Embryonic facial prominence (tissue), 1 donor: ENCODE data around the gene CX3CL1.

Experiments used
- DNase-seq: peaks from one replicate; pipeline ENCODE4 v3.0.0-alpha.2; 2016; ENCODE audit errors: extremely low spot score

Gene CX3CL1

DNA sequence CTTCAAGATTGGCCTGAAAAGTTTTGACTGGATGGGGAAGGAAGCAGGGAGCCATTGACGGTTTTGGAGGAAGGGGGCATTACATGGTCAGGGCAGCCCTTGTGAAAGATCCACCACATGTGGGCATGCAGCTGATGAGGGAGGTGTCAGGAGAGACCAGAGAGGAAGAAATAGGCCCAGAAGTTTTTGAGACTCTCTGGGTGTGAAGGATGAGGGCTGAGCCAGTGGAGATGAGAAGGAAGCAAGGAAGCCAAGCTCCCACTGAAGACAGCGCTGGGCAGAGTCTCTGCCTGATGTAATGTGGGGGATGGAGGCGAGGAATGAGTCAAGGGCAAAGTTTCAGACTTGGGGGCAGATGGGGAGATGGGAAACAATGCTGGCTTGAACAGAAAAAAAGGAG, 32.8 kb downstream of the CX3CL1 start:
- DNase-seq: no peak

DNA sequence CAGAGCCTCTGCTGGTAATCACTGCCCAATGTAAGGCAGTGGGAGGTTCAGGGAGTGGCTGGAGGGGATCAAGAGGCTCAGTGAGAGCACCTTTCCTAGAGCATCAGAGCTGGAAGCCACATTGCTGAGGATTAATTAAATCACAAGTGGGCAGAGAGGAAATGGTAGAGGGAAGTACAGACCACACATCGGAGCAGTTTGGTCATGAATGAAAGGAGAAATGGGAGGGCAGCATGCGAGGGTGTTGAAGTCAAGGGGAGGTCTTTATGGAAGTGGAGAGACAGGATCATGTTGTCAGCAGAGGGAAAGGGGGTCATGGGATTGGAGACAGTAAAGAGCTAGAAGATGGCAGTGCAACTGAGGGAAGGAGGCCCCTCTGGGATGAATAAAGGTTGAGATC, 34.6 kb downstream of the CX3CL1 start:
- DNase-seq: no peak

DNA sequence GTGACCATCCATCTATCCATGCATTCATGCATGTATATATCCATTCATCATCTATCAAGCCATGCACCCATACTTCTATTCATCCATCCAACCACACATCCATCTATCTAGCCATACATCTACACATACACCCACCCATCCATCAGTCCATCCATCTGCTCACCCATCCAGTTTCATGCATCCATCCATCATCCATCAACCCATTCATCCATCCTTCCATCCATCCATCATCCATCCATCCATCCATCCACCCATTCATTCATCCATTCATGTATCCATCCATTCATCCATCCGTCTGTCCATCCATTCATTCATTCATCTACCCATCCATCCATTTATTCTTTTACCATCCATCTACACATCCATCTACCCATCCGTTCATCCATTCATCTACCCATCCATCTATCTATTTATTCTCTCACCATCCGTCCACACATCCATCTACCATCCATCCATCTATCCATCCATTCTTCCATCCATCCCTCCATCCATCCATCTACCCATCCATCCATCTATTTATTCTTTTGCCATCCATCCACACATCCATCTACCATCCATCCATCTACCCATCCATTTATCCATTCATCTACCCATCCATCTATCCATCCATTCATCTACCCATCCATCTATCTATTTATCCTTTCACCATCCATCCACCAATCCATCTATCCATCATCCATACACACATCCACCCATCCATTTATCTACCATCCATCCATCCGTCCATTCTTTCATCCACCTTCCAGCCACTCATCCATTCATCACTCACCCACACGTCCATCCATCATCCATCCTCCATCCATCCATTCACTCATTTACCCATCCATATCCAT, 35.4 kb downstream of the CX3CL1 start:
- no peak for DNase-seq

DNA sequence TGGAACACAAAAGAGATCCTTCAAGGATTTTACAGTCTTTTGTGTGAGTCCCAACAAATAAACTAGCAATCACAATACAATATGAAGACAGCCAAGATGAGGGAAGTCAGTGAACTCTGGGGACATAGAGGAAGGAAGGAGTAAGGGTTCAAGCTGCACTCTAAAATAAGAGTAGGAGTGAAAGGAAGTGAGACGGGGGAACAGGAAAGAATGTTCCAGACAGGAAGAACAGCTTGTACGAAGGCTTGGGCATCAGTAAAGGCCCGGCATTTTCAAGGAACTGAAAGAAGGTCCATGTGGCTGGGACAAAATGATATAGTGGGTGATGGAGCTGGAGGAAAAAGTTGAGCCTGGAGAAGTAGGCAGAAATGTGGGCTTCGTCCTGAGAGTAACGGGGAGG, 36.8 kb downstream of the CX3CL1 start:
- DNase-seq: no peak

DNA sequence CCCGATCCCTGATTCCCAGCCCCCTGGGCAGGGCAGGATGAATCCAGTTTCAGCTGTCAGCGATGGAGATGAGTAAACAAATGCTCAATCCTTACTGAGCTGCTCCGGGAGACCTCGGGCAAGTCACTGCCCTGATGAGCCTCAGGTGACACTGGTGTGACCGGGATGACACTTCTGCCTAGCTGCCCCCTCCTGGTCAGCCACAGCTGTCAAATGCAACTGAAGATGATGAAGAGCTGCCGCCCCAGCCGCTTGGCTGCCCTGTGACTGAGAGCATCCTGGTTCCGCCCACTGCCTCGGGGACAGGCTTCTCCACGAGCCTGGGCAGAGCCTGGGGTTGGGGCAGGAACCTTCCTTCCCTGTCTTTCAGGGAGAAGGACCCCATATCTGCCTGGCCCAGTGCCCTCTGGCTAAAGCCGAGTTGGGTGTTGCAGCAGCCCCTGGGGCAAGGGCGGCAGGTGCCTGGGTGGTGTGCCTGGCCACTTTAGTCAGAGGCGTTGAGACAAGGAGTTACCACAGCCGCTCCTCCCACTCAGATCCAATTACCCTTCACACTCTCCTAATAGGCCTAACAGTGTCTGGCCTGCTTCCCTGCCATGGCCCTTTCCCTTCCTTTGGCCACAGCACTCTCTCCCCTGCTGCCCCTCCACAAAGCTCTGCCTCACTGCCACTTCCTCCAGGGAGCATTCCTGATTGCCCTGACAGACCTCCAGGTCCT, 37.7 kb downstream of the CX3CL1 start:
- DNase-seq: no peak

DNA sequence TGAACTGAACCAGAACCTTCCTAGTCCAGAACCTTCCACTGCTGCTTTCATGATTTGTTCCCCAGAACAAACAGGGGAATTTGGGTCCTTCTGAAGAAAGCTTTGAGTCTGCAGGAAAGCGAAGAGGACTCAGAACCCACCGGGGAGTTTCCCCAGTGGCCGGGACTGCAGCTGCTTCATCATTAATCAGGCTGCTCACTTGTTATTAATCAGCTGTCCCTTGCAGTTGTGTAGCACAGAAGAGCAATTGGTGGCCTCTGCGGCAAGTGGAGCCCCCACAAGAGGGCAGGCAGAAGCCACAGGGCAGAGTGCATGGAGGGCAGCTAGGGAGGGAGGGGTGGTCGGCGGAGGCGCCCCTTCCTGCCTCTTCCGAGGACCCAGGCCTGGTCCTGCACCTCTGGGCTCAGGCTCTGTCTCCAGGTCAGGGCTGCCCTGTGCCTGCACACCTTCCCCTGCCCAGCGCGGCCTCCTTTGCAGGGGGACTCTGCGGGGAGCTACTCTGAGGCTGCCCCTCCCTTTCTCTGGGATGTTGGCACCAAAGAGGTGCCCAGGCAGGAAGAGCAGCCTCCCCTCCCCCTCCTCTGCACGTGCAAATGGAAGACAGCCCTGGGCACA, 39.2 kb downstream of the CX3CL1 start:
- no peak for DNase-seq

DNA sequence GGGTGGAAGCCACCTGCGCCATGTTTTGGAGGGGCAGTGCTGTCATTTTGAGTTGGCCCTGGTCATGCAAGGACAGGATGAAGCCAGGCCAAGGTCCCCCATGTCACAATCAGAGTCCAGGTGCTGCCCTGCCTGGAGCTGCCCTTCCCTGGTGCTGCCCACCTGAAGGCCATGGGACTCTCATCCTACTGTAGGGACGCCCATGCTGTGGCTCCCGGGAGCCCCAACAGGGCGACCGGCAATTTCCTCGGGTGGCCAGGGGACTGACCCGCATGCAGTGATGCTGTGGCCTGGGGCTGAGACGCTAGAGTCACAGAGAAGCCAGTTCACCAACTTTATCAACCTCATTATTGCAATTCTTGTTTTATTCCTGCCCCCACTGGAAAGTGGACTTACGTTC, 40.3 kb downstream of the CX3CL1 start:
- DNase-seq: no peak

DNA sequence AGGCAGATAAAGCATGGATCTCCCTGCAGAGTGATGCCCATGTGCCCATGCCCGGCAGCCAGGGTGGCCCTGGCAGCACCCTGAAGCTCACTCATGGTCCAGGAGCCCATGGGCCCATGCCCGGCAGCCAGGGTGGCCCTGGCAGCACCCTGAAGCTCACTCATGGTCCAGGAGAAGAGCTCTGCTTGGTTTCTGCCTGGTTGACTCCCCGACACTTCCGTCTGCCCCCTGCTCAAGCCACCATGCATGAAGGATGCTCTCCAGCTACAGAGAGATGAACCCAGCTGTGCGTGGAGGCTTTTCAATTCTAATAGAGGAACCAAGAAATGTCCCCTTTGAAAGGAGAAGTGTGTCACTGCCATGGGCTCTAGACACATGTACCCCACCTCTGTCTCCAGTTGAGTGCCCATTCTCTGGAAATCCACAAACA, 41.0 kb downstream of the CX3CL1 start:
- no peak for DNase-seq

DNA sequence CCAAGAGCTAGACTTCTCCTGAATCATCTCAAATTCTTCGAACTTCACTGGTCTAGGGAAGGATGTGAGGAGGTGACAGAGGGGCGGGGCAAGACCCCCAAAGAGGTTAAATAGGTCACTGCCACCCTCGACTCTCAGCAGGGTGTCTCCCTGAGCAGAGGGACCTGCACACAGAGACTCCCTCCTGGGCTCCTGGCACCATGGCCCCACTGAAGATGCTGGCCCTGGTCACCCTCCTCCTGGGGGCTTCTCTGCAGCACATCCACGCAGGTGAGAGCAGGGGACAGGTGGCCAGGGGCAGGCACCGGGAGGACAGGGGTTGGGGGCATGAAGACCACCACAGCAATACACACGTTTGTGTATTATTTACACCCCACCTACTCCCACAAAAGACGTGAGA, 41.4 kb downstream of the CX3CL1 start:
- DNase-seq: no peak

DNA sequence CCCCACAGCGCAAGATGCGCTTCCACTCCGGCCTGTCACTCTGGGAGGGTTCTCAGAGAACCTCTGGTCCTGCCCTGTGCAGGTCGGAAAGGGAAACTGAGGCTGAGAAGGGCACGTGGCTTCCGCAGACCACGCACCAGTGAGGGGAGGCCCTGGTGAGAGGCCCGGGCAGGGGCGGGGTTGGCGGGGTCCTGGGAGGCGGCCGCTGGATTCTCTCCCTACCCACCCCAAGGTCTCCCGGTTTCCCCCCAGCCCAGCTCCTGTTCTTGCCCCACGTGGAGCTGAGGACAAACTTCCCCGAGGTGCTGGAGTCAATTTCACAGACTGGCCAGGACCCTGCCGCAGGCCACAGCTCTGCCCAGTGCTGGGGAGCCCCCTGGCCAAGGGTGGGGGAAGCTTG, 43.8 kb downstream of the CX3CL1 start:
- no peak for DNase-seq

DNA sequence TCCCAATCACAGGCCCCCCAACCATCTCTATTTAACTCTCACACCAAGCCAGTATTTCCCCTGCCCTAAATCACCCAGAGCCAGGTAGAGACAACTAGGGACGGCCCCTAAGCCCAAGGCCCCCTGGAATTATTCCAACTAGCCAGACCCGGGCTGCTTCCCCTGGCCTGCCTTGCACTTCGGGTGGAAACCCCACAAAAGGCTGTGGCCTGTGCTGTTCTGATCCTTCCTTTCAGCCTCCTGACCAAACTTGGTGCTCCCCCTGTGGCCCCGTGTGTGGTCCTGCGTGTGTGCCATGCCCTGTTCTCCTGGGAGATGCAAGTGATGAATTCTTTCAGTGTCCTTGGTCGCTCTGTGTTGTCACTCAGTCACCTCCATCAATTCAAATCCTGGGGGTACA, 47.2 kb downstream of the CX3CL1 start:
- DNase-seq: no peak

DNA sequence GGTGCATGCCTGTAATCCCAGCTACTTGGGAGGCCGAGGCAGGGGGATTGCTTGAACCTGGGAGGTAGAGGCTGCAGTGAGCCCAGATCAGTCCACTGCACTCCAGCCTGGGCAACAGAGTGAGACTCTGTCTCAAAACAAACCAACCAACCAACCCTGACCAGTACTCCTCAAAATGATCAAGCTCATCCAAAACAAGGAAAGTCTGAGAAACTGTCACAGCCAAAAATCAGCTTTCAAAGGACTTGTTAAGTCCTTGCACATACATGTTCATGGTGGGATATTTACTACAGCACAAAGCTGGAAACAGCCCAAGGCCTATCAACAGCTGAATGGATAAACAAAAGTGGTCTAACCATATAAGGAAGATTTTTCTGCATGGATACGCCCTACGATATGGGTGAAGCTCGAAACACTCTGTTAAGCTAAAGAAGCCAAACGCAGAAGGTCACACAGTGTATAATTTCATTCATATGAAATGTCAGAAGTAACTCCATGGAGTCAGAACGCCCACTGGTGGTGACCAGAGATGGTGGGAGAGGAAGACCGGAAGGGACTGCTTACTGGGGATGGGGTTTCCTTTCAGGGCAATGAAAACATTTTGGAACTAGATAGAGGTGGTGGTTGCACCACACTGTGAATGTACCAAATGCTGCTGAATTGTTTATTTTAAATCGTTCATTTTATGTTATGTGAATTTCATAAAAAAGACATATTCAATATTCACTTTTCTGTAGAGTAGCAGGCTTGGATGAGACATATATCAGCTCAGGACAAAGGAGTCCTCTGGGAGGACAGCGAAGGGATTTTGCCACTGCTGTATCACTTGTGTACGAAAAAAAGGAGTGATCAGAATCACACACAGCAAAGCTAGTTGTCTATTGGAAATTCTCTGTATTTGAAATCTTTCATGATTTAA, 50.0 kb downstream of the CX3CL1 start:
- DNase-seq: no peak

DNA sequence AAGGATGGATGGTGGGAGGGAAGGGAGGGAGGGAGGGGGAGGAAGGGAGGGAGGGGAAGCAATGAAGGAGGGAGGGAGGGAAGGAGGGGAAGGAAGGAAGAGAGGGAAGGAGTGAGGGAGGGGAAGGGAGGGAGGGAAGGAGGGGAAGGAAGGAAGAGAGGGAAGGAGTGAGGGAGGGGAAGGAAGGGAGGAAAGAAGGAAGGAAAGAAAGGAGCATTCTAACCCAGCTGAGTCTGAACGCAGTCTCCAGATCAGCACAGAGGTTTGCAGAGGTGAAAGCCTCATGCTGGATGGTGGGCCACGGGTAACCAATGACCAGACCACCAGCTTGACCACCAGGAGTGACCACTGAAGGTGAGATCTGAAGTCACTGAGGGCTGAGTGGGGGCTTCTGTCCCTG, 50.9 kb downstream of the CX3CL1 start:
- DNase-seq: no peak

DNA sequence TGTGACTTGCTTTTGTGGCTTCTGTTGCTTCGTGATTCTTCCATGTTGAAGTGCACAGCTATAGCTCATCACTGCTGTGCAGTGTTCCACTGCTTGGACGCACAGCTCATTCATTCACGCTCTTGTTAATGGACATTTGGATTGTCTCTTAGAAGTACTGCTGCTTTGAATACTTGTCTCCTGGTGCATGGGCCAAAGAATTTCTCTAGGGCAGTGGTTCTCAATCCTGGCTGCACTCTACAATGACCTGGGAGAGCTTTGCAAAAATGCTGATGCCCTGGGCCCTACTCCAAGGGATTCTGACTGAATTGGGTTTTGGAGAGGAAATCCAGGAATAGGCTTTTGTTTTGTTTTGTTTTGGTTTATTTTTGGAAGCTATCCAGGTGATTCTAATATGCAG, 52.3 kb downstream of the CX3CL1 start:
- DNase-seq: no peak

DNA sequence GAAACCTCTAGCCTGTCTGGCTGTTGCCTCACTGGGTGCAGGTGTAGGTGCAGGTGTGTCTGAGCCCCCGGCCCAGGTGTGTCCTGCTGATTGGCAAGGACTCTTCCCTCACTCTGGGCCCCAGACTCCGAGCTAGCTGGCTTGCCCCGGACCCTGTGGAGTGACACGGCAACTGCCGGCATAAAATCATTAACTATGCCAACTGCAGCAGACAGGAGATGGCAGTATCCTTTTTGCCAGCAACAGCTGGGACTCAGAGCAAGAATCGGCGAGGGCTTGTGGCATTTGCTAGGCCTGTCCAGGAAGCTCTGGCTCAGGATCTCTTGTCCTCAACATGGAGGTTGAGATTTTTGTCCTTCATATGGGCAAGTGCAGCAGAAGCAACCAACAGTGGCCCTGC, 54.1 kb downstream of the CX3CL1 start:
- DNase-seq: no peak

DNA sequence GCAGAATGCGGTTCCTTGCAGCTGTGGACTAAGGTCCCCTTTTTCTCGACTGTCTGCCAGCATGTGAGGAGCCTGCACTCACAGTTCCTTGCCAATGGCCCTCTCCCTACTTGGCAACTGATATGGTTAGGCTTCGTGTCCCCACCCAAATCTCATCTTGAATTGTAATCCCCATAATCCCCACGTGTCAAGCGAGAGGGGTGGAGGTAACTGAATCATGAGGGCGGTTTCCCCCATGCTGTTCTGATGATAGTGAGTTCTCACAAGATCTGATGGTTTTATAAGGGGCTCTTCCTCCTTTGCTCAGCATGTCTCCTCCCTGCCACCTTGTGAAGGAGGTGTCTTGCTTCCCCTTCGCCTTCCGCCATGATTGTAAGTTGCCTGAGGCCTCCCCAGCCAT, 55.0 kb downstream of the CX3CL1 start:
- no peak for DNase-seq

DNA sequence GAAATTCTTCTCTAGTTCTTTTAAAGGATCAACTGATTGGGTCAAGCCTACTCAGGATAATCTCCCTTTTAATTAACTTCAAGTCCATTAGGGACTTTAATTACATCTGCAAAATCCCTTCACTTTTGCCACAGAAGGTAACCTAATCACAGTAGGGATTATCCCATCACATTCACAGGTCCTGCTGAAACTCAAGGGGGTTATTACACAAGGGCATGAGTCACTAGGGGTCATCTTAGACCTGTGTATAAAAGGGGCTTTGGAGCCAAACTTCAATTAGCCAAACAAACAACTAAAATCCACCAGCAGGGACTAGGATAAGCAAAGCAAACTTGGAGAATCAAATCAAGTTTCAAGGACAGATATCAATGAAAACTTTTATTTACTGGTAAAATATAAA, 55.5 kb downstream of the CX3CL1 start:
- DNase-seq: no peak

DNA sequence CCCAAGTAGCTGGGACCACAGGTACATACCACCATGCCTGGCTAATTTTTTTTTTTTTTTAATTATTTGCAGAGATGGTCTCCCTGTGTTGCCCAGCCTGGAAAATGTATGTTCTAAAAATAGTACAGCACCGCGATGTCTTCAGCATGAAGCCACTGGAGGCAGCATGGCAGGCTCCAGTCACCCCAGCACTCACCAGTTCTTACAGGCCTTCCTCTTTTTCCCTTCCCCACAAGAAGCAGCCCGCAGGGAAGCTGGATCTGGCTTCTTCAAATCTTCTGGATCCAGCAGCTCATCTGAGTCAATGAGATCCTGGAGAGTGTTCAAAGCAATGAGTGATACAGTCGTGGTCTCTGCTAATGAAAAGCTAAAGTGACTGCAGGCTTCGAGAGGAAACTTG, 58.7 kb downstream of the CX3CL1 start:
- no peak for DNase-seq

DNA sequence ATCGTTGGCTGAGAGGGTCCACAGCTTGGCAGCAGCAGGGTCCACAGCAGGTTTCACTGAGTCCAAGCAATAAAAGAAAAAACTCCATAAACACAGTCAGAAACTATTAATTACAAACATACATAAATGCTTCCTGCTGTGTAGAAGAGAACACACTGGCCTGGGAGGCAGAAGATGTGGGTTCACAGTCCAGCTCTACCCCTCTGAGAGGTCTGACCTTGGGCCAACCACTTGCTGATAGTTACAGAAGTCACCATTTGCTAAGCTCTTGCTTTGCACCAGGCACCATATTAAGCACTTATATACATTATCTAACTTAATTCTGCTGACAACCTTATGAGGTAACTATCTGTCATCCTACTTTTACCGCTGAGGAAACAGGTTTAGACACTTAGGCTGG, 60.2 kb downstream of the CX3CL1 start:
- DNase-seq: no peak

DNA sequence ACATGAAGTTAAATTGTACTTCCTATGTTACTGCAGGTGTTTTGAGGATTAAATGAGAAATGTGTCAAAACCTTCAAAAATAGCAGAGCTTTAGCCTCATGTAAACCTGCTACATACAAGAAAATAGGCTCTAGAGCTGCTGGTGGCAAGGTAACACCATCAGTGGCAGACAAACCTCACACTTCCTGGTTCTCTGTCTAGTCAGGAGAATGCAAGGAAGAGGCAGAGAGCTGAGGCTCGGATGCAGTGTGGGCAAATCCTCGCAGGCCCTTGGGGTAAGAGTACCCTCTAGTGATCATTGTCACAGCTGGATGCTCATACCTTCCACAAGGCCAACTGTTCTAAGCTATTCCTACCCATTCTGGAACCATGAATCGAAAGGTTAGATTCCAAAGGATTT, 60.7 kb downstream of the CX3CL1 start:
- no peak for DNase-seq

DNA sequence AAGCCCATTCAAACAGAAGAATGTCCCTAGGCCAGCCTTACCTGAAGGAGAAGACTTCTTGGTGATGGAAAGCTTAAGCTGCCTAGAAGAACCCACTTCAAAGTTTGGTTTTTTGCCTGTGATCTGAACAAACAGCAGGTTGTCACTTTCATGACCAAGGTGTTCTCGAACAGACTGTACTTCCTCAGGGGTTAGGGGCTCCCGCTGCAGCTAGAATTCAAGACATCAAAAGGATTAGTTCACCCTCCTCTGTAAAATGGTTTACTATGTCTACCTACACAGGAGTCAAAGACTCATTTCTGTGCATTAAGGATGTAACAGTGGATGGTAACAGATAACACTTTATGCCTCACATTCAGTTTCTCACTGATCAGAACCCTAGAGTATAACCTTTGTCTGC, 61.7 kb downstream of the CX3CL1 start:
- DNase-seq: no peak
